Neural progenitor cell (in vitro differentiated cells): ENCODE measurements around the gene BMPER. TPM values are rescaled to one million over a fixed set of nuclear protein-coding genes. Genes with fewer than 3 reads are reported as not detected.

Experiments
- DNase-seq: peaks from one replicate; pipeline ENCODE4 v3.0.0-alpha.2; 2016; ENCODE audit warnings: low spot score
- H2AFZ ChIP-seq: fragments of 200-600 bp; sonication (generic); replicated peaks from 2 replicates; pipeline ENCODE4 v1.6.1; 2016; ENCODE audit warnings: antibody characterized with exemption
- H3F3A ChIP-seq: fragments of 200-600 bp; sonication (generic); 2 replicates; pipeline ENCODE4 v1.6.1; 2016; ENCODE audit warnings: antibody characterized with exemption, low read depth
- H3K27ac ChIP-seq: fragments of 200-600 bp; sonication (generic); 2 replicates; pipeline ENCODE4 v1.5.1; 2016; ENCODE audit warnings: mild to moderate bottlenecking
- H3K27me3 ChIP-seq: fragments of 200-600 bp; sonication (generic); 2 replicates; pipeline ENCODE4 v1.6.1; 2016; ENCODE audit warnings: mild to moderate bottlenecking, moderate library complexity
- H3K36me3 ChIP-seq: fragments of 200-600 bp; sonication (generic); 2 replicates; pipeline ENCODE4 v1.5.1; 2016
- H3K4me1 ChIP-seq: fragments of 200-600 bp; sonication (generic); 2 replicates; pipeline ENCODE4 v1.6.1; 2016; ENCODE audit warnings: mixed run types
- H3K4me2 ChIP-seq: fragments of 200-600 bp; sonication (generic); 2 replicates; pipeline ENCODE4 v1.6.1; 2016
- H3K4me3 ChIP-seq: fragments of 200-600 bp; sonication (generic); 2 replicates; pipeline ENCODE4 v1.5.1; 2016
- H3K79me2 ChIP-seq: fragments of 200-600 bp; sonication (generic); 2 replicates; pipeline ENCODE4 v1.6.1; 2016; ENCODE audit warnings: low read depth
- H3K9ac ChIP-seq: fragments of 200-600 bp; sonication (generic); 2 replicates; pipeline ENCODE4 v1.6.1; 2016
- H3K9me3 ChIP-seq: fragments of 200-600 bp; sonication (generic); 2 replicates; pipeline ENCODE4 v1.5.1; 2016; ENCODE audit warnings: low read depth
- H4K20me1 ChIP-seq: fragments of 200-600 bp; sonication (generic); 2 replicates; pipeline ENCODE4 v1.6.1; 2016; ENCODE audit warnings: low read depth
- H3K27ac Mint-ChIP-seq: 3 replicates; pipeline ENCODE4 v1.8.0; 2021; ENCODE audit warnings: mixed read lengths
- H3K27me3 Mint-ChIP-seq: 2 replicates; pipeline ENCODE4 v1.8.0; 2022; ENCODE audit warnings: low read depth, mild to moderate bottlenecking, inconsistent platforms, moderate library complexity, mixed read lengths; ENCODE audit not compliant: insufficient read depth
- H3K36me3 Mint-ChIP-seq: 3 replicates; pipeline ENCODE4 v1.8.0; 2021; ENCODE audit warnings: mixed read lengths
- H3K4me1 Mint-ChIP-seq: 3 replicates; pipeline ENCODE4 v1.8.0; 2021; ENCODE audit warnings: mixed read lengths
- H3K4me3 Mint-ChIP-seq: 3 replicates; pipeline ENCODE4 v1.8.0; 2021; ENCODE audit warnings: mild to moderate bottlenecking, moderate library complexity, mixed read lengths
- H3K9me3 Mint-ChIP-seq: 3 replicates; pipeline ENCODE4 v1.8.0; 2020; ENCODE audit warnings: mixed read lengths
- CTCF ChIP-seq: fragments of 200-600 bp; sonication (generic); IDR thresholded peaks from 2 replicates; pipeline ENCODE4 v1.5.1; 2017; ENCODE audit warnings: antibody characterized with exemption, mild to moderate bottlenecking
- EZH2 ChIP-seq: fragments of 200-600 bp; sonication (generic); IDR thresholded peaks from 2 replicates; pipeline ENCODE4 v1.6.1; 2017; ENCODE audit warnings: antibody characterized with exemption, mild to moderate bottlenecking, moderate library complexity
- EZH2phosphoT487 ChIP-seq: fragments of 200-600 bp; sonication (generic); IDR thresholded peaks from 2 replicates; pipeline ENCODE4 v1.6.1; 2017; ENCODE audit warnings: antibody characterized with exemption
- total RNA-seq: library from RNA; depleted of rRNA; stranded (reverse); fragments of >200 nt; gene quantifications from 2 replicates; pipeline ENCODE4 v1.2.3, GENCODE V29; 2015; ENCODE audit warnings: low replicate concordance

Gene BMPER
- total RNA-seq, 1 donor from 2014 or later: 1.2 TPM

GRCh38 chr7:33881316-33881715, 24.0 kb upstream of the BMPER start:
- Histone ChIP-seq H3K4me3 (no peak overlapping the region), H3K4me2 (no peak overlapping the region), H3K36me3 (no peaks in the 10 kb centered on the region), H3K79me2 (no peaks in the 10 kb centered on the region), H2AFZ (no peak overlapping the region), H3K27ac (no peak overlapping the region), H3K9ac (no peak overlapping the region), H4K20me1 (no peaks in the 10 kb centered on the region), H3K27me3 (no peaks in the 10 kb centered on the region), H3K4me1 (peaks cover 16% of the 10 kb centered on the region), H3F3A (peaks cover 10% of the 10 kb centered on the region), H3K9me3 (no peaks in the 10 kb centered on the region)
- peaks cover 6% of the 10 kb centered on the region for H3K4me1 Mint-ChIP-seq
- H3K27me3 Mint-ChIP-seq: peaks cover 2% of the 10 kb centered on the region
- TF ChIP-seq EZH2phosphoT487 (no peak), EZH2 (no peak), CTCF (no peak)
- no peak overlapping the region for H3K4me3 Mint-ChIP-seq
- no peaks in the 10 kb centered on the region for H3K36me3 Mint-ChIP-seq
- no peak for DNase-seq
- no peak overlapping the region for H3K27ac Mint-ChIP-seq
- H3K9me3 Mint-ChIP-seq: no peaks in the 10 kb centered on the region

- Histone ChIP-seq H3K4me1 (peaks cover 16% of the 10 kb centered on the region), H3K9me3 (no peaks in the 10 kb centered on the region), H2AFZ (no peak overlapping the region), H3K36me3 (no peaks in the 10 kb centered on the region), H3F3A (peaks cover 11% of the 10 kb centered on the region), H3K4me3 (no peak overlapping the region), H3K79me2 (no peaks in the 10 kb centered on the region), H3K27me3 (no peaks in the 10 kb centered on the region), H3K4me2 (no peak overlapping the region), H4K20me1 (no peaks in the 10 kb centered on the region), H3K27ac (no peak overlapping the region), H3K9ac (no peak overlapping the region)
- Mint-ChIP-seq H3K4me3 (no peak overlapping the region), H3K9me3 (no peaks in the 10 kb centered on the region), H3K4me1 (peaks cover 9% of the 10 kb centered on the region), H3K36me3 (no peaks in the 10 kb centered on the region), H3K27ac (no peak overlapping the region), H3K27me3 (peaks cover 4% of the 10 kb centered on the region)
- TF ChIP-seq CTCF (no peak), EZH2phosphoT487 (no peak), EZH2 (no peak)
- no peak for DNase-seq
Measured at GRCh38 chr7:33882040-33882837, 23.1 kb upstream of the BMPER start.

GRCh38 chr7:33882950-33883670, 22.2 kb upstream of the BMPER start:
- H3K4me1 ChIP-seq: peaks cover 16% of the 10 kb centered on the region
- Mint-ChIP-seq H3K4me3 (no peak overlapping the region), H3K36me3 (no peaks in the 10 kb centered on the region), H3K27ac (no peak overlapping the region), H3K27me3 (peaks cover 4% of the 10 kb centered on the region), H3K4me1 (peaks cover 9% of the 10 kb centered on the region), H3K9me3 (no peaks in the 10 kb centered on the region)
- H2AFZ ChIP-seq: peak overlapping the region; percentile 37
- H3K9ac ChIP-seq: no peak overlapping the region
- no peak overlapping the region for H3K4me2 ChIP-seq
- peaks cover 11% of the 10 kb centered on the region for H3F3A ChIP-seq
- DNase-seq: no peak
- H3K27me3 ChIP-seq: no peaks in the 10 kb centered on the region
- H3K4me3 ChIP-seq: no peak overlapping the region
- TF ChIP-seq CTCF (no peak), EZH2phosphoT487 (no peak), EZH2 (no peak)
- no peaks in the 10 kb centered on the region for H3K36me3 ChIP-seq
- no peaks in the 10 kb centered on the region for H4K20me1 ChIP-seq
- no peaks in the 10 kb centered on the region for H3K9me3 ChIP-seq
- no peak overlapping the region for H3K27ac ChIP-seq
- no peaks in the 10 kb centered on the region for H3K79me2 ChIP-seq
